Skeletal muscle satellite cell (primary cell): ENCODE results near the gene POU3F3. TPM values are rescaled to one million over a fixed set of nuclear protein-coding genes. Genes with fewer than 3 reads are reported as not detected.

Experiments
- small RNA-seq: library from RNA; depleted of rRNA; stranded (forward); fragments of <200 nt; gene quantifications from one replicate; pipeline ENCODE3, GENCODE V24; 2012

POU3F3 gene

Small RNA genes within 50 kb of the gene (small RNA-seq; reads per million reads assigned to genes)
- gene AC018730.1 = not detected
